ENCODE data around the gene PTAR1.

DNA sequence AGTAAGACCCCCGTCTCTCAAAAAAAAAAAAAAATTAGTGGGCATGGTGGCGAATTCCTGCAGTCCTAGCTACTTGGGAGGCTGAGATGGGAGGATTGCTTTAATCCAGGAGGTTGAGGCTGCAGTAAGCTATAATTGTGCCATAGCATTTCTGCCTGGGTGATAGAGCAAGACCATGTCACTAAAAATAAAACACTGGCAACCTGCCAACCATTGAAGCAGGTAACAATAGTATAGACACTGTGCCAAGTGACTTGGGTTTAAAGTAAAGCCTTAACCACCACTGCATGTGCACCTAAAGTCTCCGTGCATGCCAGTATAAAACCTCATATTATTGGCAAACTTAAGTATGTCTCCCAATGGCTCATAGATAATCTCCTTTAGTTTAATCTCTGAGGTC is 84.2 kb downstream of the PTAR1 start:
- TF ChIP-seq POLR2AphosphoS5 (IDR thresholded peaks at IDR 0.05): no peak
- TF ChIP-seq, protein P1, sequence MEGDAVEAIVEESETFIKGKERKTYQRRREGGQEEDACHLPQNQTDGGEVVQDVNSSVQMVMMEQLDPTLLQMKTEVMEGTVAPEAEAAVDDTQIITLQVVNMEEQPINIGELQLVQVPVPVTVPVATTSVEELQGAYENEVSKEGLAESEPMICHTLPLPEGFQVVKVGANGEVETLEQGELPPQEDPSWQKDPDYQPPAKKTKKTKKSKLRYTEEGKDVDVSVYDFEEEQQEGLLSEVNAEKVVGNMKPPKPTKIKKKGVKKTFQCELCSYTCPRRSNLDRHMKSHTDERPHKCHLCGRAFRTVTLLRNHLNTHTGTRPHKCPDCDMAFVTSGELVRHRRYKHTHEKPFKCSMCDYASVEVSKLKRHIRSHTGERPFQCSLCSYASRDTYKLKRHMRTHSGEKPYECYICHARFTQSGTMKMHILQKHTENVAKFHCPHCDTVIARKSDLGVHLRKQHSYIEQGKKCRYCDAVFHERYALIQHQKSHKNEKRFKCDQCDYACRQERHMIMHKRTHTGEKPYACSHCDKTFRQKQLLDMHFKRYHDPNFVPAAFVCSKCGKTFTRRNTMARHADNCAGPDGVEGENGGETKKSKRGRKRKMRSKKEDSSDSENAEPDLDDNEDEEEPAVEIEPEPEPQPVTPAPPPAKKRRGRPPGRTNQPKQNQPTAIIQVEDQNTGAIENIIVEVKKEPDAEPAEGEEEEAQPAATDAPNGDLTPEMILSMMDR (IDR thresholded peaks at IDR 0.05 in 8 of 11, conservative IDR thresholded peaks at IDR 0.05 in 3 of 11): no peak
